Stomach (tissue), 9 donors: ENCODE measurements around the gene MEN1. TPM values are rescaled to one million over a fixed set of nuclear protein-coding genes. Genes with fewer than 3 reads are reported as not detected.

ENCODE experiments used
- DNase-seq, 2 donors: peaks; one replicate each; pipeline versions ENCODE4 v3.0.0 to v3.0.0-alpha.2; 2013 to 2019
- H3K27ac ChIP-seq, 5 donors: fragments of 200-600 bp in 4 of 5; sonication (generic) in 4 of 5; one replicate each; pipeline ENCODE4 v1.5.1; 2013 to 2019; ENCODE audit warnings: mild to moderate bottlenecking in 1 of 5, moderate library complexity in 1 of 5
- H3K27me3 ChIP-seq, 3 donors: fragments of 200-600 bp; sonication (generic); one replicate each; pipeline ENCODE4 v1.5.1; 2017 to 2019; ENCODE audit warnings: mixed run types in 1 of 3
- H3K36me3 ChIP-seq, 4 donors: fragments of 200-600 bp; sonication (generic); 1 replicate in 3 of 4; 2 replicates in 1 of 4; pipeline ENCODE4 v1.5.1; 2016 to 2019
- H3K4me1 ChIP-seq, 4 donors: fragments of 200-600 bp; sonication (generic); one replicate each; pipeline ENCODE4 v1.5.1; 2016 to 2019
- H3K4me3 ChIP-seq, 4 donors: fragments of 200-600 bp; sonication (generic) in 3 of 4; one replicate each; pipeline ENCODE4 v1.5.1; 2016 to 2019; ENCODE audit warnings: mild to moderate bottlenecking in 1 of 4
- H3K9me3 ChIP-seq, 4 donors: fragments of 200-600 bp; sonication (generic); one replicate each; pipeline ENCODE4 v1.5.1; 2016 to 2019
- CTCF ChIP-seq, 7 experiments: fragments of 450-650 bp in 4 of 7; fragments of 200-600 bp in 3 of 7; sonication (generic) in 3 of 7; IDR thresholded peaks; one replicate each; pipeline ENCODE4 v1.5.1; 2016 to 2019; ENCODE audit warnings: antibody characterized with exemption in 7 of 7, control low read depth in 2 of 7, mild to moderate bottlenecking in 1 of 7
- EP300 ChIP-seq: sonication (generic); formaldehyde crosslinking; IDR thresholded peaks from one replicate; pipeline ENCODE4 v1.6.1; 2017; ENCODE audit warnings: antibody characterized with exemption
- POLR2A ChIP-seq, 4 donors: fragments of 450-650 bp; IDR thresholded peaks; one replicate each; pipeline ENCODE4 v1.6.1; 2016; ENCODE audit warnings: antibody characterized with exemption in 4 of 4, control low read depth in 2 of 4, mild to moderate bottlenecking in 1 of 4, moderate library complexity in 1 of 4
- POLR2AphosphoS5 ChIP-seq, 3 donors: sonication (generic); formaldehyde crosslinking; IDR thresholded peaks; one replicate each; pipeline ENCODE4 v1.6.1; 2016; ENCODE audit warnings: antibody characterized with exemption in 3 of 3
- WGBS, 5 donors: extraction: QIAGEN DNeasy Blood & Tissue Kit in 3 of 5; methylation state at CpG; one replicate each; pipeline versions ENCODE4 v1.1.5 to v1.1.7; 2013 to 2018; 5-methylcytosine and 5-hydroxymethylcytosine counted together
- intact Hi-C: fragments of 100-400 bp; cut with DNase I; formaldehyde crosslinking; loops from one replicate; pipeline ENCODE4 v1.15.1; 2023; ENCODE audit warnings: low total_unique reads
- polyA plus RNA-seq, 3 donors: library from polyadenylated mRNA; stranded (reverse); fragments of 200-250 nt; gene quantifications; one replicate each; pipeline ENCODE4 v1.2.3, GENCODE V29; 2013
- total RNA-seq, 5 donors: library from RNA; depleted of rRNA; stranded (reverse); fragments of >200 nt; gene quantifications; one replicate each; pipeline versions ENCODE4 v1.1.0 to v1.2.3, GENCODE V29; 2014 to 2016
- donor health status: healthy with polysubstance abuse.
- donor health status: Bipolar disorder and iron deficiency.
- donor health status: healthy.

Gene MEN1
- total and polyA plus RNA-seq, 8 donors, result 9.4 to 62.5 (median 15.9) TPM

DNA sequence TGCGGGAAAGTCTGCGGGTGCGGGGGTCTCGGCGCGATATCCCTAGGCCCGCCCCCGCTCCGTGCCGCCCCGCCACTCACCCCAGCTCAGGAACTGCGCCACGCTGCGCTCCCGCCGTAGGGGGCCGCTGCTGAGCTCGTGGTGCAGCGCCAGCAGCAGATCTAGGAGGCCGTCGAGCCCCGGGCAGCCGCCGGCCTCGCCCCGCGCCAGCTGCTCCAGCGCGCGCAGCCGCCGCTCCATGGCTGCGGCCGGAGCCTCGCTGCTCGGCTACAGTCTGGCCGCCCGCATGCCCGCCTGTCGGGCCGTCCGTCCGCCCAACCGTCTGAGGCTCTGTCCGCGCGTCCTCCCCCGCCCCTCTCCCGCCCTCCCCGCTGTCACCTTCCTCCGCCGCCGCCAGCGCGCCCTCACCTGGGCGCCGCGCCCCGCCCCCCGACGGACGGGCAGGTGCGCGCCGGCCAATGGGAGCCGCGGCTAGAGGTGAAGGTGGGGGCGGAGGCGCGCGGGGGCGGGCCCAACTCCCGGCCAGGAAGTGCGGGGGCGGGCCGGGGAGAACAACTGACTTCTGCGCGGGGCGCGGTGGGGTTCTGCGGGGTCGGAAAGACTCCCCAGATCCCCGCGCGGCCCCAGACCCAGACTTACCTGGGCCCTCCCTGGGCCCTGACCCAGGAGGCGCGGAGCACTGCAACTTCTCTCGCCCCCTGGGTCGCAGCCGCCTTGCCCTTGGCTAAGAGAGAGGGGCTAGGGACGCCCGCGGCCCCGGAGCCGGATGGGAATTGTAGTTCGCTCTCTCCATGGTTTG, 34.2 kb upstream of the MEN1 start, which contains the start of gene CDC42BPG:
CDC42BPG (minus strand) TSS at position 324 of the 799 bp plus-strand sequence; CDS start at position 240, 84 bp downstream.
- Histone ChIP-seq H3K27me3 (no peaks in the 10 kb centered on the region), H3K36me3 (peaks cover 0 to 16% (median 10%) of the 10 kb centered on the region in 4 donors), H3K4me1 (peaks cover 32 to 64% (median 62%) of the 10 kb centered on the region in 4 donors), H3K4me3 (peak within 1 kb of the TSS; percentile 50 to 65 (median 57)), H3K27ac (peak within 1 kb of the TSS; percentile 83 to 94 (median 89)), H3K9me3 (no peaks in the 10 kb centered on the region)
- TF ChIP-seq CTCF (IDR thresholded peaks at IDR 0.05) (peak in 5 of 7 experiments; percentile 12 to 69 (median 62)), POLR2A (IDR thresholded peaks at IDR 0.05) (no peak), POLR2AphosphoS5 (IDR thresholded peaks at IDR 0.05) (peak in 2 of 3 donors; percentile 7 to 11)
- DNase-seq, result peak; percentile 92 to 95
- 1 to 2% (median 1%) methylated on average over 34 to 96 of the region's 96 CpGs for WGBS, 5 donors
- intact Hi-C loops, result no loop called here

- intact Hi-C loops, result no loop called here
- TF ChIP-seq POLR2AphosphoS5 (IDR thresholded peaks at IDR 0.05), result no peak
- TF ChIP-seq EP300, result no peak
- TF ChIP-seq POLR2A (IDR thresholded peaks at IDR 0.05), result no peak
- no peak for TF ChIP-seq CTCF (IDR thresholded peaks at IDR 0.05)
- H3K27me3 ChIP-seq, result no peaks in the 10 kb centered on the region
- H3K4me3 ChIP-seq, result peak overlapping the region; percentile 50 to 65 (median 57)
- WGBS, 5 donors, result 24 to 51% (median 34%) methylated on average over 26 to 27 of the region's 27 CpGs
- peak overlapping the region; percentile 83 to 94 (median 89) for H3K27ac ChIP-seq
- DNase-seq, result no peak
- H3K36me3 ChIP-seq, result peaks cover 0 to 23% (median 17%) of the 10 kb centered on the region in 4 donors
- no peaks in the 10 kb centered on the region for H3K9me3 ChIP-seq
- H3K4me1 ChIP-seq, result peaks cover 25 to 57% (median 55%) of the 10 kb centered on the region in 4 donors
Observed at GRCh38 chr11:64843686-64844329, 33.5 kb upstream of the MEN1 start.

DNA sequence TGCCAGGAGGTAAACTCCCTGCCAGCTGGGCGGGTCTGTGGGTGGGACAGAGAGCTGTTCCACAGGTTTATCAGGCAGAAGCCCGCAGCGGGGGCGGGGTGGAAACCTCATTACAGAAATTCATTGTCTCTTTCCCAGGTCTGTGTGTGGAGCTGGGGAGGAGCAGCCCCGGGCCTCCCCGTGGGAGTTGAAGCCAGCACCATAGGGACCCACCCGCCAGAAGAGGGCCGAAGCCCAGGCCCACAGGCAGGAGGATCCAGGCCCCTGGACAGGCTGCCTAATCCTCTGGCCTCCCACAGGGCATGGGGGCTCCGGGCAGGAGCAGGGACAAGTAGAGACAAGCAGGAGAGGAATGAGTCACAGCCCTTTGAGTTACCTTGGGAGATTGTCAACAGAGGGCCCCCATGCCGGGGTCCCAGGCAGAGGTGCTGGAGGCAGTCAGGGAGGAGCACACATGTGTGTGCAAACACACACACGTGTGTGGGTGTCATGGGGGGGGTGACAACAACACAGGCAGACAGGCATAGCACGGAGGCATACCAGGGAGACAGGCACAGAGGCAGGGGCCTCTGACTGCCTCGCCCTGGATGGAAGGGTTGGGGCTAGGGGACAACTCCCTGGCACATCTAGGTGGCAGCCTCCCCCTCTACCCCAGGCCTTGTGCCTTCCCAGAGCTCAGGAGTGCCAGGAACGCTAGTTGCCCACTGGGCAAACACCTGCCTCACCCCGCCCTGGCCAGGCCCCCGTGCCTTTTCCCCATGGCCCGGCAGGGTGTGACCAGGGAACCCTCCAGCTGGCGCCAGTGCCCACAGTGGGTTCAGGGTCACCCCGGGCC, 32.7 kb upstream of the MEN1 start:
- Histone ChIP-seq H3K27me3 (no peaks in the 10 kb centered on the region), H3K36me3 (peaks cover 6 to 30% (median 24%) of the 10 kb centered on the region in 4 donors), H3K4me3 (peak overlapping the region; percentile 50 to 65 (median 57)), H3K4me1 (peaks cover 17 to 49% (median 47%) of the 10 kb centered on the region in 4 donors), H3K9me3 (no peaks in the 10 kb centered on the region), H3K27ac (peak overlapping the region; percentile 83 to 94 (median 89))
- peak; percentile 76 to 82 for DNase-seq
- TF ChIP-seq POLR2AphosphoS5 (IDR thresholded peaks at IDR 0.05) (peak in 2 of 3 donors; percentile 33 to 77), POLR2A (IDR thresholded peaks at IDR 0.05) (no peak)
- 25 to 63% (median 38%) methylated on average over 17 to 19 of the region's 19 CpGs for WGBS, 5 donors
- intact Hi-C loops, result no loop called here

GRCh38 chr11:64842366-64842759, 32.0 kb upstream of the MEN1 start:
- Histone ChIP-seq H3K27me3 (no peaks in the 10 kb centered on the region), H3K36me3 (peaks cover 6 to 36% (median 30%) of the 10 kb centered on the region in 4 donors), H3K9me3 (no peaks in the 10 kb centered on the region), H3K27ac (peak overlapping the region; percentile 83 to 94 (median 89)), H3K4me1 (peaks cover 17 to 42% (median 40%) of the 10 kb centered on the region in 4 donors), H3K4me3 (peak overlapping the region in 2 of 4 donors; percentile 50 to 60)
- DNase-seq, result no peak
- 39 to 56% (median 43%) methylated on average over 5 to 6 of the region's 6 CpGs for WGBS, 5 donors
- intact Hi-C loops, result no loop called here
- no peak for TF ChIP-seq CTCF (IDR thresholded peaks at IDR 0.05)
- no peak for TF ChIP-seq EP300
- TF ChIP-seq POLR2A (IDR thresholded peaks at IDR 0.05), result no peak
- no peak for TF ChIP-seq POLR2AphosphoS5 (IDR thresholded peaks at IDR 0.05)
